GM12892 (cell line): ENCODE data around the gene MORC4.

Source experiments
- DNase-seq: peaks from one replicate; pipeline ENCODE4 v3.0.0; 2011; ENCODE audit not compliant: insufficient read length
- FAIRE-seq: peaks from 2 replicates; lab custom pipeline; 2011; peaks lifted over from hg19 to GRCh38; lab: Jason Lieb, UNC
- POLR2A ChIP-seq: IDR thresholded peaks from 2 replicates; pipeline ENCODE4 v1.6.1; 2011; ENCODE audit warnings: low read depth, low read length, control low read depth
- POLR2AphosphoS5 ChIP-seq: IDR thresholded peaks from 2 replicates; pipeline ENCODE4 v1.6.1; 2011; ENCODE audit warnings: low read depth, low read length, control low read depth
- TAF1 ChIP-seq: IDR thresholded peaks from 2 replicates; pipeline ENCODE4 v1.6.1; 2011; ENCODE audit warnings: low read depth, mild to moderate bottlenecking, control low read depth, low read length, borderline replicate concordance

MORC4 gene

DNA sequence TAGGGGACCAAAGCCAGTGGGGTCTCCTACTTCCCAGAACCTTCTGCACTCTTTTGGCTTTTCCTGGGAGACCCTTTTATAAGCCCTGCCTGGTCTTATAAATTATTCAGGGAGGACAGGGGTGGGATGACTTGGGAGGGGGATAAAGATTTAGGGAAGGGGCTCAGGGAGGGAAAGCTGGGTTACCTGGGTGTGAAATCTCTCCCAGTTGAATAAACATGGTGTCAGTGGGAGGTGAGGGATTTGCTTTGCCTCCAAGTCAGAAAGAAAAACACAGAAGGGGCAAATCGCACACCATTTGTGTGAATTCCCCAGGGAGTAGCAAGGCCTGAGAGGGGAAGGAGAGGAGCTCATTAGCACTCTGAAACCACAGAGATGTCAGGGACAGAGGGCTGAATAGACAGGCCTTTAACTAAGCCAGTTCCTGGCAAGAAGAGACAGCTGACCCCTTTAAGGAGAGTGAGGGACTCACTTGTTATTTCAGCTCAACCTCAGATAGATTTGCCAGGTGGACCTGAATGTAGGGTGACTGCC, 96.7 kb downstream of the MORC4 start, which contains the start of gene RIPPLY1:
Gene RIPPLY1 (minus strand): TSS at position 51 of the 534 bp plus-strand sequence. CDS start 54 bp downstream, outside the sequence.
- DNase-seq (no peak), FAIRE-seq (no peak)
- TF ChIP-seq POLR2A, result no peak
- no peak for TF ChIP-seq POLR2AphosphoS5
- no peak for TF ChIP-seq TAF1

GRCh38 chrX:106902684-106903083, 97.3 kb downstream of the MORC4 start:
- no peak for DNase-seq
- TF ChIP-seq POLR2A, result no peak
- no peak for TF ChIP-seq POLR2AphosphoS5
- TF ChIP-seq TAF1, result no peak
- FAIRE-seq, result no peak

DNA sequence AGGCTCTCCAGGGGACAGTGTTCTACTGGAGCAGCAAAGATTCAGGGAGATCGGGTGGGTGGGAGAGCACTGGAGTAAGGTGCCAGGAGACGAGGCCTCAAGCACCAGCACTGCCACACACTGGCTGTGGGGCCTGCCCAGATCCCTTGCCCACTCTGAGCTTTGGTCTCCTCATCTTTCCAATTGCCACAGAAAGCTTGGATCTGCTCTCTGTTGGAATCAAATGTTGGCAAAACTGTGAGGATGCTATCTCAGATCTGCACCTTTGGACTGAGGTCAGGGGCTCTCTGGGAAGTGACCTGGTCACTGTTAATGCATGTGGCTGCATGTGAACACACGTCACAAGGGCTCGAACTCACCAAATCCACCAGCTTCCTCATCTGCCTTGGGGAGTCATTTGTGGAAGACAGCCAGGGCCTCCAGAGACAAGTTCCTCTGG, 98.2 kb downstream of the MORC4 start:
- FAIRE-seq (no peak), DNase-seq (no peak)
- TF ChIP-seq POLR2AphosphoS5, result no peak
- TF ChIP-seq POLR2A, result no peak
- no peak for TF ChIP-seq TAF1

DNA sequence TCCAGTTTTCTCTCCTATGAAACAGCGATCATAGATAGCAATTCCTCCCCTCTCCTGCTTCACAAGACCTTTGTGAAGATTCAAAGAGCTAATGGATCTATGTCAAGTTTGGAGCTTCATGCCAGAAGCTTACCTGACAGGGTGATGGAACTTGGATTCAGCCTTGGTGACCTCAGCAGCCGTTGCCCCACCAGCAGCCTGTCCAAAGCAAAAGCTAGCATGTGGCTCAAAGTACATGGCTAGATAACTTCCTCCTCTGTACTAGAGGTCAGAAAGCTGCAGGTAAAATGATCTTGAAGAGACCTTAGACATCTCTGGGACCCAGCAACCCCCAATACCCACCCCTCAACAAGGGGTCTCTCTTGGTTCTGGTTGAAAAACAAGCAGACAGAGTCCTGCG, 98.7 kb downstream of the MORC4 start:
- FAIRE-seq (no peak), DNase-seq (no peak)
- TF ChIP-seq POLR2AphosphoS5, result no peak
- TF ChIP-seq TAF1, result no peak

- DNase-seq (no peak), FAIRE-seq (no peak)
- TF ChIP-seq POLR2A, result no peak
- TF ChIP-seq TAF1, result no peak
- no peak for TF ChIP-seq POLR2AphosphoS5
Measured at GRCh38 chrX:106899841-106900240, 100.2 kb downstream of the MORC4 start.

GRCh38 chrX:106899276-106899675, 100.7 kb downstream of the MORC4 start:
- FAIRE-seq (no peak), DNase-seq (no peak)
- TF ChIP-seq TAF1 (no peak), POLR2AphosphoS5 (no peak), POLR2A (no peak)

DNA sequence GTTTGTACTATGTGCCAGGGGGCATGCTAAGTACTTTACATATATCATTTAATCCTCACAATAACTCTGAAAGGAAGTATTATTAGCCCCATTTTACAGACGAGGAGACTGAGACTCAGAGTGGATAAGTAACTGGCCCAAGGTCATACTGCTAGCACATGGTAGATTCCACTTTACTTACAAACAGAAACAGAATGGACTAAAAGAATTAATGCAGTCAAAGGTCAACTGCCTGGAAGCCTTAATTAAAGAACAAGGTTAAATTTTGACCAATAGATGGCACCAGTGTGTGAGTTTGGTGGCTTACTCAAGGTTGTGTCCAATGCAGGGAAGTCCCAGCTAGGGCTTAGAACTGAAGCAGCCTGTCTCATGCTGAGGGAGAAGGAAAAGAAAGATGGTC, 101.5 kb downstream of the MORC4 start:
- FAIRE-seq, result peak; percentile 91

GRCh38 chrX:106897259-106897658, 102.8 kb downstream of the MORC4 start:
- no peak for TF ChIP-seq TAF1
- no peak for TF ChIP-seq POLR2A
- TF ChIP-seq POLR2AphosphoS5, result no peak
- FAIRE-seq (no peak), DNase-seq (no peak)

More for the DNA sequence above, 101.5 kb downstream of the MORC4 start:
- DNase-seq, result no peak
- TF ChIP-seq POLR2AphosphoS5, result no peak
- no peak for TF ChIP-seq TAF1
- no peak for TF ChIP-seq POLR2A

GRCh38 chrX:106894978-106895452, 105.0 kb downstream of the MORC4 start:
- TF ChIP-seq TAF1, result no peak
- no peak for TF ChIP-seq POLR2AphosphoS5
- TF ChIP-seq POLR2A, result no peak
- DNase-seq (no peak), FAIRE-seq (no peak)

DNA sequence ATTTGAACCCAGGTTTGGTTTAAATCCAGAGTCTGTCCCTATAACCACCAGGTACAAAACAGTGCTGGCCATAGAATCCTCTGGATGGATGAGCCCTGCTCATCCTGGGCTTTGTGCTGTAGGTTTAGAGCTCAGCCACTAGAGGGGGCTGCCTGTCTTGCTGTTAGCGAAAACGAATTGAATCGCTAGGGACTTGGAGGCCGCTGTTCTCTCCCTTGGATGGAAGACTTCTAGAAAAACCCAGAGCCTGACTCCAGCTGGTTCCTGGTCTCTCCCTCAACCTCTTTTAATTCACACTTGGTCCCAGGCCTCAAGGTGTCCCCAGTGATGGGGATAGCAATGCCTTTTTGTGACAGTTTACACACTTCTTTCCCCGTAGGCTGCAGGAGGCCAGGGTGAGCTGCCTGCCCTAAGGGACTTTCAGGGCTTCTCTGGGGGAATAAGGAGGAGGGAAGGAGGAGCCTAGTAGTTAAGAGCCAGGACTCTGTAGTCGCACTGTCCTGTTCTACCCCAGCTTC, 105.6 kb downstream of the MORC4 start:
- DNase-seq, result peak; percentile 17
- TF ChIP-seq TAF1 (no peak), POLR2AphosphoS5 (no peak), POLR2A (no peak)
- peak; percentile 95 for FAIRE-seq

DNA sequence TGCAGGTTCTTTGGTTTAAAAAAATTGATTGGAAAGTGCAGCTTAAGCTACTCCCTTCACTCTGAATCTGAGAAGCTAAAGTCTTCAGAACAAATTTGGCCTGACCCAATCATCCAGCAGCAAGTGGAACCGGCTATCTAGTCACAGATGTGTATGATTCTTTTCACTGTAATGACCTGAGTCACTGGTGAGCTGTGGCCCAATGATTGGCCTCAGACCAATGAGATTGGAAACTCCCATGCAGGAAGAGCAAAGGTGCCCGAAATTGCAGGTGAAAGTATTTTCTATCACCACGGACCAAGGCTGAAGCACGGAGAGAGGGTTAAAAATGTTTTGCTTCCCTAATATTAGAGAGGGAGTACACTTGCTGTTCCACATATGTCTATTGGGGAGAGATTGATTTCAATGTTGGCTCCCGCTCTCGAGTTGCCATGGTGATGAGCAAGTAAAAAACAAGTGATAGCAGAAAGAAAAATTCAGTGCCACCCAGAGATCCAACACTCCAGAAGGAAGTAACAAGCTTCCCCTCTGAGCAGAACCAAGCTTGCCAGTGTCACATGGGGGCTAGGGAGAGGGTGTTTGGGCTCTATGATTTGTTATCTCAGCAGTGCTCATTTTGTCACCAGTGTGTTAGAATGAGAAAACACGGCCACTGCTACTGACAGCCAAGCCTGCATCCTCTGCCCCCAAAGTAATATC, 108.1 kb downstream of the MORC4 start:
- DNase-seq (no peak), FAIRE-seq (no peak)
- TF ChIP-seq TAF1, result no peak
- TF ChIP-seq POLR2AphosphoS5, result no peak
- no peak for TF ChIP-seq POLR2A
